ENCODE results near the gene BMP4. TPM values are rescaled to one million over a fixed set of nuclear protein-coding genes. Genes with fewer than 3 reads are reported as not detected.

BMP4 gene
- total RNA-seq, 2 donors from 2014 or later = 11.7 to 14.5 TPM

DNA sequence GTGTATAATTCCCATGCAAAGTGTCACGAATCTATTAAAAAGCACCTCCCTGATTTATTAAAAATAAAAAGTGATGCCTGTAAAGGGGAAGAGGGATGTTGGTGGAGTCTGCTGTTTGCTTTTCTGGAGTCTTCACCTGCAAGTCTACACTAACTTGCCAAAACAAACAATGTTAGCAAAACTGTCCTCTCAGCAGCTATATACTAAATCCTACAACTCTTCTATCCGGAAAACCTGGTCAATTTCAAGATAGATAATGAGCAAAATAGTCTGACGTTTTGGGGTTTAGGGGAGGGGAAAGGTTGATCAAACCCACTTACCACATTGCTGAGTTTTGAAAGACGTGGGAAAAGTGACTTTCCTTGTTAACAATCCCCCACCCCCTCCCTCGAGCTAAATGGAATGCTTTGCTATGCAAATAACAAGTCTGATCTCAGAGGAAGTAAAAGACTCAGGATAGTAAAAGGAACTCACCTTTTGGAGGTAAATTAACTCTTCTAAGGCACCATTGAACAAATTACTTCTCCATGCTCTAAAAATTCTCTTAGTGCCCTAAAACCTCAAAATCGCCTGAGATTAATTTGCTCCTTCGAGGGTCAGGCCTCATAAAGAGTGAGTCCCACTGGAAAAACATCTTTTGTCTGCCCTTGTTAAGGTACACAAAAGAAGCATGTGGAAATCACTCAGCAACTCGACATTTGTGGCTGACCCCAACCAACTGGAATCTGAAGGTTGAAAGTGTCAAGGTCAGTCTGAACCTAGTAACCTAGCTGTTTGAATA, 13.5 kb downstream of the BMP4 start:
- Histone ChIP-seq H3K4me3 (no peak overlapping the region), H3K4me1 (no peaks in the 10 kb centered on the region), H3K36me3 (no peaks in the 10 kb centered on the region), H3K9me3 (no peaks in the 10 kb centered on the region), H3K9ac (ENCODE audit: low read depth in 2 of 2, low read length in 2 of 2) (no peak overlapping the region), H3K27ac (no peak overlapping the region), H3K27me3 (peaks cover 4% of the 10 kb centered on the region)
- intact Hi-C loops (cut with DNase I) = loop anchor here (10.0 kb wide), 2 partner anchors 222 to 398 kb away; no protein-coding TSS in a partner anchor
- TF ChIP-seq, protein P1, sequence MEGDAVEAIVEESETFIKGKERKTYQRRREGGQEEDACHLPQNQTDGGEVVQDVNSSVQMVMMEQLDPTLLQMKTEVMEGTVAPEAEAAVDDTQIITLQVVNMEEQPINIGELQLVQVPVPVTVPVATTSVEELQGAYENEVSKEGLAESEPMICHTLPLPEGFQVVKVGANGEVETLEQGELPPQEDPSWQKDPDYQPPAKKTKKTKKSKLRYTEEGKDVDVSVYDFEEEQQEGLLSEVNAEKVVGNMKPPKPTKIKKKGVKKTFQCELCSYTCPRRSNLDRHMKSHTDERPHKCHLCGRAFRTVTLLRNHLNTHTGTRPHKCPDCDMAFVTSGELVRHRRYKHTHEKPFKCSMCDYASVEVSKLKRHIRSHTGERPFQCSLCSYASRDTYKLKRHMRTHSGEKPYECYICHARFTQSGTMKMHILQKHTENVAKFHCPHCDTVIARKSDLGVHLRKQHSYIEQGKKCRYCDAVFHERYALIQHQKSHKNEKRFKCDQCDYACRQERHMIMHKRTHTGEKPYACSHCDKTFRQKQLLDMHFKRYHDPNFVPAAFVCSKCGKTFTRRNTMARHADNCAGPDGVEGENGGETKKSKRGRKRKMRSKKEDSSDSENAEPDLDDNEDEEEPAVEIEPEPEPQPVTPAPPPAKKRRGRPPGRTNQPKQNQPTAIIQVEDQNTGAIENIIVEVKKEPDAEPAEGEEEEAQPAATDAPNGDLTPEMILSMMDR (IDR thresholded peaks at IDR 0.05) = no peak
- no peak for DNase-seq

DNA sequence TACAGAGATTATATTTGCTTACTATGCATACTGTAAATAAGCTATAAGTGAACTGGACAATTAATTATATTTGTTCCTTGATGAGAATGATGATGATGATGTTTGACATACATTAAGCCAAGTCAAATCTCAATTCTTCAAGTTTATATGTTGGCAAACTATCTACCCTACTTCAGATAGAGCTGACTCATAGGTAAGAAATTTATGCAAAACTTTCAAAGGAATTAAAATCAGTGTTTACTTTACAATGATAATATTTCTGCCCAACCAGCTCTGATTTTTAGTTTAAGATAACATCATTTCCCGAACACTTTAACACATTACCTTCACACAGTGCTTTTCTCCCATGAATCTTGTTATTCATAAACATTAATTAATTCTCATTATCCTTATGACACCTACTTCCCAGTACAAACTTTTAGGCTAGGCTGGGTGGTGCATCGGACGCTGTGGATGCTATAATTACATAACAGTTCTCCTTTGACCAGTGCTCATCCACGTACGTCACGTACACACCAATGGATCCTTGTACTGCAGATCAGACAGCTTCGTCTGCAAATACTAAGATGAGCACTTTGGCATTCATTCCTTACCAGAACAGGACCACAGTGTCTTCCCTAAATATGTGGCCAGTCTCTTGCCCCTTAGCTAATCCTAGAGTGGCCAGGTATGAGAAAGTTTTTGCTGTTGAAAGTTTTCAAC, 18.3 kb downstream of the BMP4 start:
- H3K9ac ChIP-seq (ENCODE audit: low read depth in 2 of 2, low read length in 2 of 2) = no peak overlapping the region
- intact Hi-C loops (cut with DNase I) = no loop called here
- no peak overlapping the region for H3K27ac ChIP-seq
- H3K4me3 ChIP-seq = no peak overlapping the region
- H3K27me3 ChIP-seq = no peaks in the 10 kb centered on the region
- H3K9me3 ChIP-seq = no peaks in the 10 kb centered on the region
- H3K4me1 ChIP-seq = no peaks in the 10 kb centered on the region
- TF ChIP-seq, protein P1 (IDR thresholded peaks at IDR 0.05) = no peak
- H3K36me3 ChIP-seq = no peaks in the 10 kb centered on the region
- no peak for DNase-seq

DNA sequence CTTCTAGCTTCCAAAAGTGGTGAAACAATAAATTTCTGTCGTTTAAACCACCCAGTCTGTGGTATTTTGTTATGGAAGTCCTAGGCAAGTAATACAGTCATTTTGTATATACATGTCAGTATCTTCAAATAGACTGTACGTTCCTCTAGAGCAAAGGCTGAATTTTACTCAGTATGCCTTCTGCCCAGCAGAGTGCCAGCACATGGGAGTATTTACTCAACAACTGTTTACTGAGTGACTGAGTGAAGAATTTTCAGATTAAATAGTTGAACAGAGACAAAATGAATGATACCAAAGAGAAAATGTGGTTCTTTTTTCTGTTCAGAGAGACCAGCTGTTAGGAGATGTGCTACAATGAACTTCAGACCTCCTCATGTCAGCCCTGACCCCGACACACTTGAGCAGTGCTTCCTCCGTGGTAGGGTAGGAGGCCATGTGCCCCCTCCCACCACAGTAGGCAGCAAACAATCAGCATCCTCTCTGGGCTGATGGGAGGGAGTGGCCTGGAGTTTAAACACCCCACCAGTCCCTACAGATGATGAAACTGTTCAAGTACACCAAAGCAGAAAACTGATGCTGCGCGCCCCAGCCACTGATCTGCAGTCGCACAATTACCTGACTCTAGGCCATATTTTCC, 21.7 kb downstream of the BMP4 start:
- TF ChIP-seq, protein P1 (IDR thresholded peaks at IDR 0.05) = no peak
- Histone ChIP-seq H3K4me3 (no peak overlapping the region), H3K27ac (no peak overlapping the region), H3K36me3 (no peaks in the 10 kb centered on the region), H3K9ac (ENCODE audit: low read depth in 2 of 2, low read length in 2 of 2) (no peak overlapping the region), H3K27me3 (no peaks in the 10 kb centered on the region), H3K9me3 (no peaks in the 10 kb centered on the region), H3K4me1 (no peaks in the 10 kb centered on the region)
- intact Hi-C loops (cut with DNase I) = no loop called here
- DNase-seq = no peak

DNA sequence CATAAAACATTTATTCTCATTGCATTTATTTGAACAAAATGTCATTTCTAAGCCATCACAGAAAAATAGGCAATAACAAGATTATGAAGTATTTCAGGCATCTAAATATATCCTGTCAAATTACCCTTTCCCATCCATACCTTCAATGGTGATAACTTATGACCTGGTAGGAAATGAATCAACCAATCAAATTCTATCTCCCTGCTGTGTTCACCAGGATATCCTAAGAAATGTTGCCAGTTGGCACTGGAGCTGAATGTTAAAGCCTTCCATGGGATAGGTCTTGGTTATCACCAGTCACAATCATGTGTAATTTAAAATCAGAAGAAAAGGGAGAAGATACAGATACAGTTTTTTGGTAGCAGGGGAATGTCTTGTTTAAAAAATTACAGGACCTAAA, 23.7 kb downstream of the BMP4 start:
- Histone ChIP-seq H3K4me1 (no peaks in the 10 kb centered on the region), H3K27me3 (no peaks in the 10 kb centered on the region), H3K9ac (ENCODE audit: low read depth in 2 of 2, low read length in 2 of 2) (no peak overlapping the region), H3K27ac (no peak overlapping the region), H3K4me3 (no peak overlapping the region), H3K9me3 (no peaks in the 10 kb centered on the region), H3K36me3 (no peaks in the 10 kb centered on the region)
- no peak for DNase-seq
- intact Hi-C loops (cut with DNase I) = no loop called here
- TF ChIP-seq, protein P1 (IDR thresholded peaks at IDR 0.05) = no peak

DNA sequence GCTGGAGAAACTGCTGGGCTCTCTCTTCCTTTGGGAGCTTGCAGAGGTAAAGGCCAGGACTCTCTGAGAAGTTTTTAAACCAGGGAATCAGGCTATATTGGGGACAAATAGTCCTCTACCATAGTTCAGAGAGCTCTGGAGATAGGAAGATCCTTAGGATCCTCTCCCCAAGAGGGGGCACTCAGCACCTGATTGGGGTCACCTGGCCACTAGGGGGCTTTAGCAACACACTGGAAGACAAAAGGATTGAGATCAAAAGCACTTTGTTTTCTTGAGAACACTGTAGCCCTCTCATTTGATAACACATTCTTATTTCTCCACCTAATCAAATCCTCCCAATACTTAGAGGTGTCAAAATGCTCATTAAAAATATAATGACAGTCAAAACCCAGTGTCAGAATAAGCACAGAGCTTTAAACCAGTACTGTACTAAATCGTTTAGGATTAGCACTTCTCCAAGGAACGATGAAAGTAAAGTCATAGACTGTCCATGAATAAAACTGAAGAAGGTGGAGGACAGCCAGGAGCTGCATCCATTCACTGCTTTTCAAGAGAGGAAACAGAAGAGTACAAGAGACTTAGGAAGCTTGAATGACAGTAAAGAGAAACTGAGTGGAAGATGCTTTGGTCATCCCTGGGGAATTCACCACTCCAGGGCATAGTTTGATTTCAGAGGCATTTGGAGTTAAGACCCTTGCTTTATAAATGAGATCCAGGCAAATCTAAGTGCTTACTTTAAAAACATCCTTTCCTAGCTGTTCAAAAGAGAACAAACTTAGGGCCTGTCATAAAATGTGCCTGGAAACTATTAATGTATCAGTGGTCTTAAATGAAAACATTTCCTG, 26.5 kb downstream of the BMP4 start:
- TF ChIP-seq, protein P1 (IDR thresholded peaks at IDR 0.05) = peak; percentile 46
- Histone ChIP-seq H3K9me3 (no peaks in the 10 kb centered on the region), H3K4me1 (no peaks in the 10 kb centered on the region), H3K27ac (no peak overlapping the region), H3K9ac (ENCODE audit: low read depth in 2 of 2, low read length in 2 of 2) (no peak overlapping the region), H3K4me3 (no peak overlapping the region), H3K27me3 (no peaks in the 10 kb centered on the region), H3K36me3 (no peaks in the 10 kb centered on the region)
- peak; percentile 59 for DNase-seq
- intact Hi-C loops (cut with DNase I) = no loop called here

Data from colonic mucosa (tissue), 4 donors.